ENCODE results near the gene ACCSL.

Gene ACCSL

GRCh38 chr11:44003736-44004451 lies 43.9 kb upstream of the ACCSL start:
- no peak overlapping the region for H3K27ac ChIP-seq
- H3K36me3 ChIP-seq (ENCODE audit: insufficient read depth): no peaks in the 10 kb centered on the region
- no peak for TF ChIP-seq CTCF (conservative IDR thresholded peaks at IDR 0.05; ENCODE audit: low read depth, low read length)
- no peak overlapping the region for H3K4me3 ChIP-seq (IDR thresholded peaks at IDR 0.05; ENCODE audit: insufficient read depth, low read depth, low read length)
- no peaks in the 10 kb centered on the region for H3K79me2 ChIP-seq (ENCODE audit: insufficient read depth, low read depth)
- no peaks in the 10 kb centered on the region for H4K20me1 ChIP-seq (ENCODE audit: insufficient read depth)
- no peaks in the 10 kb centered on the region for H3K4me1 ChIP-seq (ENCODE audit: low read depth, poor library complexity, severe bottlenecking)
- H3K27me3 ChIP-seq (ENCODE audit: insufficient read depth, low read depth): no peaks in the 10 kb centered on the region
- no peak overlapping the region for H3K4me2 ChIP-seq
- H2AFZ ChIP-seq (ENCODE audit: low read depth): no peak overlapping the region
- no peak overlapping the region for H3K9ac ChIP-seq

- Histone ChIP-seq H4K20me1 (ENCODE audit: insufficient read depth) (no peaks in the 10 kb centered on the region), H3K27me3 (ENCODE audit: insufficient read depth, low read depth) (no peaks in the 10 kb centered on the region), H3K4me1 (ENCODE audit: low read depth, poor library complexity, severe bottlenecking) (no peaks in the 10 kb centered on the region), H3K4me3 (IDR thresholded peaks at IDR 0.05; ENCODE audit: insufficient read depth, low read depth, low read length) (no peak overlapping the region), H3K27ac (no peak overlapping the region), H3K79me2 (ENCODE audit: insufficient read depth, low read depth) (no peaks in the 10 kb centered on the region), H3K36me3 (ENCODE audit: insufficient read depth) (no peaks in the 10 kb centered on the region), H2AFZ (ENCODE audit: low read depth) (no peak overlapping the region), H3K4me2 (no peak overlapping the region), H3K9ac (no peak overlapping the region)
- TF ChIP-seq CTCF (conservative IDR thresholded peaks at IDR 0.05; ENCODE audit: low read depth, low read length): no peak
These were observed 43.2 kb upstream of the ACCSL start for GRCh38 chr11:44004452-44005062.

GRCh38 chr11:44005063-44005701 lies 42.6 kb upstream of the ACCSL start:
- H2AFZ ChIP-seq (ENCODE audit: low read depth): no peak overlapping the region

GRCh38 chr11:44005956-44006355 lies 41.8 kb upstream of the ACCSL start:
- no peak overlapping the region for H2AFZ ChIP-seq (ENCODE audit: low read depth)
- no peaks in the 10 kb centered on the region for H3K27me3 ChIP-seq (ENCODE audit: insufficient read depth, low read depth)
- H3K4me3 ChIP-seq (IDR thresholded peaks at IDR 0.05; ENCODE audit: insufficient read depth, low read depth, low read length): no peak overlapping the region
- H3K4me1 ChIP-seq (ENCODE audit: low read depth, poor library complexity, severe bottlenecking): no peaks in the 10 kb centered on the region
- H3K4me2 ChIP-seq: no peak overlapping the region
- no peak for TF ChIP-seq CTCF (conservative IDR thresholded peaks at IDR 0.05; ENCODE audit: low read depth, low read length)
- no peaks in the 10 kb centered on the region for H3K36me3 ChIP-seq (ENCODE audit: insufficient read depth)
- H3K79me2 ChIP-seq (ENCODE audit: insufficient read depth, low read depth): no peaks in the 10 kb centered on the region
- no peak overlapping the region for H3K9ac ChIP-seq
- no peak overlapping the region for H3K27ac ChIP-seq
- H4K20me1 ChIP-seq (ENCODE audit: insufficient read depth): no peaks in the 10 kb centered on the region

More at GRCh38 chr11:44005063-44005701, 42.6 kb upstream of the ACCSL start:
- no peaks in the 10 kb centered on the region for H3K4me1 ChIP-seq (ENCODE audit: low read depth, poor library complexity, severe bottlenecking)
- H4K20me1 ChIP-seq (ENCODE audit: insufficient read depth): no peaks in the 10 kb centered on the region
- no peaks in the 10 kb centered on the region for H3K79me2 ChIP-seq (ENCODE audit: insufficient read depth, low read depth)
- no peak overlapping the region for H3K4me2 ChIP-seq
- no peaks in the 10 kb centered on the region for H3K27me3 ChIP-seq (ENCODE audit: insufficient read depth, low read depth)
- no peak overlapping the region for H3K27ac ChIP-seq
- TF ChIP-seq CTCF (conservative IDR thresholded peaks at IDR 0.05; ENCODE audit: low read depth, low read length): no peak
- no peak overlapping the region for H3K4me3 ChIP-seq (IDR thresholded peaks at IDR 0.05; ENCODE audit: insufficient read depth, low read depth, low read length)
- no peak overlapping the region for H3K9ac ChIP-seq
- H3K36me3 ChIP-seq (ENCODE audit: insufficient read depth): no peaks in the 10 kb centered on the region
